ENCODE measurements around the gene OTUB1.

The OTUB1 gene

GRCh38 chr11:63978551-63979239 lies 7.5 kb upstream of the OTUB1 start:
- FAIRE-seq: no peak

DNA sequence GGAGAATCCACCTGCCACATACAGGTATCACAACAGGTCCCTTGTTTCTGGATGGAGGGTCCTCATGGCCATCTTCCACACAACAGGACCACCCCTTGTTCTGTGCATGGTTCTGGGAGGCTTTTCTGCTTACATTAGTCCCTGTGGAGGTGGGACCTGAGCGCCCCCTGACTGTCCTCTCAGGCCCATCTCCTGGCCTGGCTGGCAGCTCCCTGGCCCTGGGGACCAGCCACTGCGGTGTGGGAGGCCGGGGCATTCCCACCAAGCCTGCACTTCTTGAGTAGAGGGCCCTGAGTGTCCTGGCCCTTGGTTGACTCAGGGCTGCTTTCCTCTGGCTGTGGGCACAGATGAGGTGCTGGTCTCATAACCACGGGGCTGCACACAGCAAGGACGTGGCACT lies 6.8 kb upstream of the OTUB1 start:
- no peak for FAIRE-seq

- FAIRE-seq: no peak
Observed at GRCh38 chr11:63985812-63986155, 454 bp upstream of the OTUB1 start.

- FAIRE-seq: no peak
Observed at GRCh38 chr11:63986932-63987513, 785 bp downstream of the OTUB1 start.

GRCh38 chr11:63991558-63991957 lies 5.3 kb downstream of the OTUB1 start:
- FAIRE-seq: no peak

DNA sequence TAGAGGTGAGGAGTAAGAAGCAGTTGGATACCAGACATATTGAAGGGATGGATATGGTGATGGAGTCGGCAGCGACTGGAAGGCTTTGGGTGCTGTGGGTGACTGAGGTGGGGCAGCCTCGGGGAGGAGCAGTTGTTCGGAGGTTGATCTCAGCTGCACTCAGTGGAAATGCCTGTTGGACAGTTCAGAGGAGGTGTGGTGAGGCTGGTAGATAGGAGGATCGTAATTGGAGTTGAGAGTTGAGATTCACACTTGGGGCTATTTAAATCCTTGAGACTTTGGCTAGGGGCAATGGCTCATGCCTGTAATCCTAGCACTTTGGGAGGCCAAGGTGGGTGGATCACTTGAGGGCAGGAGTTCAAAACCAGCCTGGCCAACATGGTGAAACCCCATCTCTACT lies 6.9 kb downstream of the OTUB1 start:
- no peak for FAIRE-seq

DNA sequence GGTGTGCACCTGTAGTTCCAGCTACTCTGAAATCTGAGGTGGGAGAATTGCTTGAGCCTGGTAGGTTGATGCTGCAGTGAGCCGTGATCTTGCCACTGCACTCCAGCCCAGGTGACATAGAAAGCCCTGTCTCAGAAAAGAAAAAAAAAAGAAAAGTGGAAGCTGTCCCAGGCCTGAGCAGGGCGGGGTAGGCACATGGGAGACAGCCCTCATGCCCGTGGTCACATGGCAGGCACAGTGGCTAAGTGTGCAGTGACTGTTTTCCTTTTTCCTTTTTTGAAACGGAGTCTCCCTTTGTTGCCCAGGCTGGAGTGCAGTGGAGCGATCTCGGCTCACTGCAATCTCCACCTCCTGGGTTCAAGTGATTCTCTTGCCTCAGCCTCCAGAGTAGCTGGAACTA lies 7.8 kb downstream of the OTUB1 start:
- no peak for FAIRE-seq

GRCh38 chr11:63996512-63996911 lies 10.3 kb downstream of the OTUB1 start:
- no peak for FAIRE-seq

GRCh38 chr11:63997104-63997700 lies 11.0 kb downstream of the OTUB1 start:
- FAIRE-seq: no peak

GRCh38 chr11:63997801-63998337 lies 11.6 kb downstream of the OTUB1 start:
- FAIRE-seq: no peak

DNA sequence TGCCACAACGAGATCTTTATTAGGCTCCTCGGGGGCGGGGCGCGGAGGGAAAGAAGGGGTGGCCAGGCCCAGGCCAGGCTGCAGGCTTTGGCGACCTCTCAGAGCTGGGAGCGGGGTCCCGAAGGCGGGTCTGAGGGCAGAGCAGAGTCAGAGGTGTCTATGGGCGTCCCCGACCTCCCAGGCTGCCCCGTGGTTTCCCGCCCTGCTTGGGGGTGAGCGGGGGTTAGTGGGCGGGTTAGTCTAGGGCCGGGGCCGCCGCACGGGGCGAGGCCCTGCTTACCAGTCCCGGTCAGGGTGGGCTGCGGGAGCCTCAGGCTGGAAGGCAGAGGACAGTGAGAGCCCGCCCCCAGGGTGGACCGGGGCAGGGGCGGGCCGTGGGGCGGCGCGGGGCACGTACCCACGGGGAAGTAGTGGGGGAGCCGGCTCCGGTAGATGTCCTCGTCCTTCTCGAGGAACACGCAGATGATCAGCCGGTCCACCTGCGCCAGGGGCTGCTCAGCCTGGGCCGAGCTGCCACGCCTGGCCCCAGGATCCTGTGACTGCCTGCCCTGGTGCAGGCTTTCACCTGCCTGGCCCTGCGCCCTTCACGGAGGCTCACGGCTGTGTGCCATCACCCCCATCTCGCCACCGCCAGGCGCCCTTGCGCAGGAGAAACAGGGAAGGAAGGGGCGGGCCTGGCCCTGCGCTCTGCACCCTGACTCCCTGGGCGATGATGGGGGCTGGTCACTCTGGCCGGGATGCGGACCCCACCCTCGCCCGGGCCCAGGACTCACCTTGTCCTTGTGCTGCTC lies 12.5 kb downstream of the OTUB1 start:
- no peak for FAIRE-seq

- FAIRE-seq: no peak
Observed at GRCh38 chr11:63999349-64000025, 13.2 kb downstream of the OTUB1 start.

DNA sequence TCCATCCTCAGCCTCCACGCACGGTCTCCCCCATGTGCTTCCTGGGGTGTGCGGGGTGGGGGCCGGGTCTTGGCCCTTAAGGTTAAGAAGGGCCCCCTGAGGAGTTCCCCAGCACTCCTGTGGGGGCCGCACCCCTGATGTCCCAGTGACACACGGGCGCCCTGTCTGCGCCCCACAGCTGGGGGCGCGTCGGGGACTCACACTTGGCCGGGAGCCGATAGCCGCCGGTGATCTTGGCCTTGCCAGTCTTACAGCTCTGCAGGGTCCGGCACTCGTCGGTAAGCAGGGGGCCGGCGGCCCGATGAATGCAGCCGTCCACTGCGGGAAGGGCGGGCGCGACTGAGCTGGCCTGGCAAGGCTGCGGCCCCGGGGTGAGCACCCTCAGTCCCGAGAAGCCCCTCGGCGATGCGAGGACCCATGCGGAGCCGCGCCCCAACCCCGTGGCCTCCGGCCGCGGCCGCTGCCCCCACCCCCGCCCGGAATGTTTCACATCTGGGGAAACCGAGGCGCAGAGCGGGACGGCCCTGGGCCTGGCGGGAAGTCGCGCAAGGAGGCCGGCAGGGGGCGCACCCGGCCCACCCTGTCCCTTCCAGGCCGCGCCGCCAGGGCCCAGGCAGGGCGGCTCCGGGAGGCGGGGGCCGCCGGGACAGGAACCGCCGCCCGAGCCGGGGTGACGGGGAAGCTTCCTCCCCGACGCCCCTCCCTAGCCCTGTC lies 13.9 kb downstream of the OTUB1 start:
- no peak for FAIRE-seq

DNA sequence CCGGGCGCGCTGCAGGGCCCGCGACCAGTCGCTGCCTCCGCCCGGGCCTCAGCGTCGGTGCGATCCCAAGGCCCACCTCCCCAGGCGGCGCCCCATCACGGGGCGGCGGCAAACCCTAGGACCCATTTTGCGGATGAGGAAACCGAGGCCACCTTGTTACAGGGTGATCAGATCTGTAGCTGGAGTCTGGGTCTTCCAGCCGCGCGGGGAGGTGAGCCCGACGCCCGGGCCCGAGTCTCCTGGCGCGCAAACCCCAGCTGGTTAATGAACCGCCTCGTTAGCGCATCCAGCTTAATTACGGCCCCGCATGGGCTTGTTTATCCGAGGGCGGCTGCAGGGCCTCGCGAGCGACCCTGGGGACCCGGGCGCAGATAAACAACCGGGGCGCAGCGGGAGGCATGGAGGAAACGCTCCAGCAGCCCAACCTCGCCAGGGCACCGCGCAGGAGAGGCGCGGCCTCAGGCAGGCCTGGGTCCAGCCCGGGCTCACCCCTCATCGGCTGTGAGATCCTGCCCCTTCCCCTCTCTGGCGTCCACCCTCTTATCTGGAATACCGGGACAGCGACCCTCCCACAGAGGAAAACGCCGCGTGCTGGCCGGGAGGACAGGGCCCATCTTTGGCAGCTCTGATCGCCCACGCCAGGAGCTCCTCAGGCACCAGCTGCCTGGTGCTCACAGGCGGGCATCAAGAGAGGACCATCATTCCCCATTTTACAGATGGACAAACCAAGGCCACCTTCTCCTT lies 14.7 kb downstream of the OTUB1 start:
- no peak for FAIRE-seq

- FAIRE-seq: no peak
Observed at GRCh38 chr11:64001484-64002420, 15.5 kb downstream of the OTUB1 start.

- FAIRE-seq: no peak
Observed at GRCh38 chr11:64003807-64004589, 17.8 kb downstream of the OTUB1 start.

- no peak for FAIRE-seq
Observed at GRCh38 chr11:64004590-64004984, 18.3 kb downstream of the OTUB1 start.

DNA sequence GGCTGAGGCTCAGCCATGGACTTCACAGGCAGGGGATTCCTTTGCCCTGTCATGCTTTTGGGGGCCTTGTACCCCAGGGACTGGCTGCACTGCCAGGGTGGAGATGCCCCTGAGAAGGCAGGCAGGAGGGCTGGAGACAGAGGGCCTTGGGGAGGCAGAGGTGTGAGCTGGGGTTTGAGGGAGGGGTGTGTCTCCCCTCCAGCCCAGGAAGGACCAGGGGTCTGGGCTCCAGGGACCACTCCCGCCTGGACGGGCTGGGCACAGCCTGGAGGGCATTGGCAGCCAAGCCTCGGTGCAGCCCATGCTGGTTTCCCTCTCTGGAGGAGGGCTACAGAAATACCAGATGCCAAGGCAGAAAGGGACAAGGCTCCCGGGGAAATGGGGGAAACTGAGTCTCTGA lies 19.5 kb downstream of the OTUB1 start:
- FAIRE-seq: no peak

GRCh38 chr11:64006398-64006797 lies 20.2 kb downstream of the OTUB1 start:
- FAIRE-seq: no peak
